B cell (primary cell): Measurements from ENCODE around the gene HNRNPU. TPM values are rescaled to one million over a fixed set of nuclear protein-coding genes. Genes with fewer than 3 reads are reported as not detected.

Experiments
- ATAC-seq: fragments of 200-7000 bp; cut with Tn5 transposase; one replicate; pipeline ENCODE4 v1.10.0; 2021; ENCODE audit warnings: low read depth, mild to moderate bottlenecking, moderate number of reproducible peaks, moderate library complexity
- CTCF ChIA-PET: fragments of 350-600 bp; sonication (Branson Sonifier 250); formaldehyde crosslinking; loops from one replicate; lab custom pipeline; 2021; ENCODE audit warnings: antibody characterized with exemption, inconsistent platforms; lab: Charles Lee
- POLR2A ChIA-PET: fragments of 350-600 bp; sonication (Branson Sonifier 250); formaldehyde crosslinking; loops from one replicate; lab custom pipeline; 2021; ENCODE audit warnings: antibody characterized with exemption; lab: Charles Lee
- DNase-seq: peaks from one replicate; pipeline ENCODE4 v3.0.0; 2013
- H2AFZ ChIP-seq: 2 replicates; pipeline ENCODE4 v1.6.1; 2012; ENCODE audit warnings: mild to moderate bottlenecking, low read depth, low read length; ENCODE audit not compliant: insufficient read depth, poor library complexity, severe bottlenecking
- H3K27ac ChIP-seq, 2 donors: 1 replicate in 1 of 2; 2 replicates in 1 of 2; pipeline ENCODE4 v1.5.1; 2012 to 2013; ENCODE audit warnings: low read length in 2 of 2, mild to moderate bottlenecking in 2 of 2, moderate library complexity in 1 of 2
- H3K27me3 ChIP-seq, 4 experiments: fragments of 200-600 bp in 1 of 4; sonication (generic) in 1 of 4; replicated peaks in 1 of 4; 1 replicate in 2 of 4; 2 replicates in 2 of 4; pipeline versions ENCODE4 v1.6.1 to v1.7.0; 2013 to 2016; ENCODE audit warnings: low read length in 3 of 4, mild to moderate bottlenecking in 2 of 4, mixed read lengths in 1 of 4, moderate library complexity in 1 of 4; ENCODE audit not compliant: insufficient read depth in 4 of 4, control insufficient read depth in 3 of 4; ENCODE audit errors: control extremely low read depth in 1 of 4
- H3K36me3 ChIP-seq, 2 experiments: replicated peaks in 1 of 2; 1 replicate in 1 of 2; 2 replicates in 1 of 2; pipeline versions ENCODE4 v1.6.1 to v1.7.1; 2013; ENCODE audit warnings: low read length in 1 of 2; ENCODE audit not compliant: insufficient read depth in 2 of 2, control insufficient read depth in 1 of 2; ENCODE audit errors: control extremely low read depth in 1 of 2, extremely low read depth in 1 of 2
- H3K4me1 ChIP-seq, 2 donors: fragments of 200-600 bp in 1 of 2; sonication (generic) in 1 of 2; 1 replicate in 1 of 2; 2 replicates in 1 of 2; pipeline versions ENCODE4 v1.5.1 to v1.6.1; 2013 to 2017; ENCODE audit warnings: low read length in 2 of 2; ENCODE audit not compliant: control insufficient read depth in 2 of 2, insufficient read depth in 2 of 2
- H3K4me2 ChIP-seq: replicated peaks from 2 replicates; pipeline ENCODE3; 2012; ENCODE audit warnings: mild to moderate bottlenecking, low read depth, low read length; ENCODE audit not compliant: poor library complexity, severe bottlenecking
- H3K4me3 ChIP-seq, 5 experiments: fragments of 200-600 bp in 1 of 5; sonication (generic) in 1 of 5; 1 replicate in 3 of 5; 2 replicates in 2 of 5; pipeline versions ENCODE4 v1.5.1 to v1.7.0; 2011 to 2016; ENCODE audit warnings: low read length in 4 of 5, mild to moderate bottlenecking in 4 of 5, low read depth in 2 of 5, control low read depth in 1 of 5, moderate library complexity in 1 of 5; ENCODE audit not compliant: insufficient read depth in 1 of 5; ENCODE audit errors: control extremely low read depth in 1 of 5, extremely low read depth in 1 of 5
- H3K79me2 ChIP-seq: fragments of 200-600 bp; sonication (generic); one replicate; pipeline ENCODE4 v1.6.0; 2016; ENCODE audit warnings: low read length; ENCODE audit not compliant: control insufficient read depth, insufficient read depth
- H3K9ac ChIP-seq: fragments of 200-600 bp; sonication (generic); 2 replicates; pipeline ENCODE4 v1.6.1; 2017; ENCODE audit warnings: mild to moderate bottlenecking, low read length, moderate library complexity
- H3K9me3 ChIP-seq, 3 donors: one replicate each; pipeline versions ENCODE4 v1.6.1 to v1.7.1; 2013; ENCODE audit warnings: low read length in 2 of 3; ENCODE audit not compliant: control insufficient read depth in 2 of 3, insufficient read depth in 1 of 3; ENCODE audit errors: control extremely low read depth in 1 of 3
- H4K20me1 ChIP-seq: 2 replicates; pipeline ENCODE4 v1.6.0; 2012; ENCODE audit warnings: mild to moderate bottlenecking, low read length; ENCODE audit not compliant: insufficient read depth, control insufficient read depth, poor library complexity, severe bottlenecking
- H3K27ac Mint-ChIP-seq: one replicate; pipeline ENCODE4 v1.8.0; 2021; ENCODE audit warnings: mixed read lengths
- H3K27me3 Mint-ChIP-seq: one replicate; pipeline ENCODE4 v1.8.0; 2021; ENCODE audit warnings: mixed read lengths
- H3K4me1 Mint-ChIP-seq: one replicate; pipeline ENCODE4 v1.8.0; 2021; ENCODE audit warnings: mixed read lengths
- H3K4me3 Mint-ChIP-seq: one replicate; pipeline ENCODE4 v1.8.0; 2021; ENCODE audit warnings: mixed read lengths
- H3K9me3 Mint-ChIP-seq: one replicate; pipeline ENCODE4 v1.8.0; 2022; ENCODE audit warnings: mixed read lengths; ENCODE audit not compliant: insufficient read depth
- EZH2 ChIP-seq: IDR thresholded peaks from 2 replicates; pipeline ENCODE4 v1.6.1; 2012; ENCODE audit warnings: borderline replicate concordance, low read depth, mild to moderate bottlenecking, moderate library complexity, low read length; ENCODE audit not compliant: insufficient read depth, poor library complexity, severe bottlenecking
- WGBS: methylation state at CpG from one replicate; pipeline ENCODE4 v1.1.5; 2013; ENCODE audit warnings: missing lambda C conversion rate; ENCODE audit not compliant: insufficient coverage; 5-methylcytosine and 5-hydroxymethylcytosine counted together
- intact Hi-C: fragments of 100-400 bp; cut with micrococcal nuclease; formaldehyde crosslinking; loops from one replicate; pipeline ENCODE4 v1.10.0; 2022
- polyA plus RNA-seq: library from polyadenylated mRNA; depleted of rRNA; stranded (reverse); fragments of >200 nt; gene quantifications from 2 replicates; pipeline ENCODE4 v1.2.3, GENCODE V29; 2012
- total RNA-seq, 2 donors: library from RNA; stranded (reverse); fragments of 120-200 nt in 1 of 2; gene quantifications; 1 replicate in 1 of 2; 2 replicates in 1 of 2; pipeline versions ENCODE4 v1.2.3 to v1.2.4, GENCODE V29; 2013 to 2022
- TF ChIP-seq, protein P1 (sequence below): fragments of 200-600 bp; IDR thresholded peaks from one replicate; pipeline ENCODE4 v1.8.0; 2022; ENCODE audit warnings: antibody characterized with exemption, mild to moderate bottlenecking

HNRNPU gene
- total and polyA plus RNA-seq, 2 donors (not counting 1 experiment from before 2014, with no cell fraction given): 95.2 to 406 TPM

DNA sequence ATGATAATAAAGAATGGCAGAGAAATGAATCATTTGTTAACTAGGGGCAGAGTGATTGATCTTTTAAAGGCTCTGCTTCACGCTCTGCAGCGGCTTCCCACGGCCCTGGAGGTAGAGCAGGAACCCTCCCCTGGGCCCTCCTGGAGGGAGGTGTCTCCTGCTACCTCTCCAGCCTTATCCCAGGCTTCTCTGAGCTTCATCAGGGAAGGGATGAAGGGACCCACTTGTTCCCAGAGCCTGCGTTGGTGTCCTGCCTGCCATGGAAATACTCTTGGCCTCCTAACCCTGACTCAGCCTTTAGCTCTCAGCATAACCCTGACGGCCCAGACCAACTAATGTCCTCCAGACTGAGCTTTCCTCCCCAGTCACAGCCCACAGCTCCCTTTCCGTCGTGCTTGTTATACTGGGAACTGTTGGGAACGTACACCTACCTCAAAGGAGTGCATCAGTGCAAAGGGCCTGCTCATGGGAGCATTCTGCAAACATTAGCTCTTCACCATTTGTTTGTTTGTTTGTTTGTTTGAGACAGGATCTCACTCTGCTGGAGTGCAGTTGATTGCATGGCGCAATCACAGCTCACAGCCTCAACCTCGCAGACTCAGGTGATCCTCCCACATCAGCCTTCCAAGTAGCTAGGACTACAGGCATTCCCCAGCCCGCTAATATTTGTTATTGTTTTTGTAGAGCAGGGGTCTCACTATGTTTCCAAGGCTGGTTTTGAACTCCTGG is 17.4 kb upstream of the HNRNPU start:
- DNase-seq (no peak), ATAC-seq (no peak)
- H3K4me3 Mint-ChIP-seq: no peak overlapping the region
- H3K4me1 Mint-ChIP-seq: peaks cover 5% of the 10 kb centered on the region
- Histone ChIP-seq H3K4me3 (no peak overlapping the region), H4K20me1 (no peaks in the 10 kb centered on the region), H3K36me3 (no peaks in the 10 kb centered on the region), H3K9ac (no peak overlapping the region), H3K27ac (no peak overlapping the region), H3K4me2 (no peak overlapping the region), H3K4me1 (peaks cover 0 to 4% of the 10 kb centered on the region in 2 donors), H3K9me3 (no peaks in the 10 kb centered on the region), H3K79me2 (no peaks in the 10 kb centered on the region), H2AFZ (no peak overlapping the region), H3K27me3 (no peaks in the 10 kb centered on the region)
- H3K9me3 Mint-ChIP-seq: no peaks in the 10 kb centered on the region
- TF ChIP-seq EZH2: no peak
- TF ChIP-seq, protein P1, sequence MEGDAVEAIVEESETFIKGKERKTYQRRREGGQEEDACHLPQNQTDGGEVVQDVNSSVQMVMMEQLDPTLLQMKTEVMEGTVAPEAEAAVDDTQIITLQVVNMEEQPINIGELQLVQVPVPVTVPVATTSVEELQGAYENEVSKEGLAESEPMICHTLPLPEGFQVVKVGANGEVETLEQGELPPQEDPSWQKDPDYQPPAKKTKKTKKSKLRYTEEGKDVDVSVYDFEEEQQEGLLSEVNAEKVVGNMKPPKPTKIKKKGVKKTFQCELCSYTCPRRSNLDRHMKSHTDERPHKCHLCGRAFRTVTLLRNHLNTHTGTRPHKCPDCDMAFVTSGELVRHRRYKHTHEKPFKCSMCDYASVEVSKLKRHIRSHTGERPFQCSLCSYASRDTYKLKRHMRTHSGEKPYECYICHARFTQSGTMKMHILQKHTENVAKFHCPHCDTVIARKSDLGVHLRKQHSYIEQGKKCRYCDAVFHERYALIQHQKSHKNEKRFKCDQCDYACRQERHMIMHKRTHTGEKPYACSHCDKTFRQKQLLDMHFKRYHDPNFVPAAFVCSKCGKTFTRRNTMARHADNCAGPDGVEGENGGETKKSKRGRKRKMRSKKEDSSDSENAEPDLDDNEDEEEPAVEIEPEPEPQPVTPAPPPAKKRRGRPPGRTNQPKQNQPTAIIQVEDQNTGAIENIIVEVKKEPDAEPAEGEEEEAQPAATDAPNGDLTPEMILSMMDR: no peak
- ChIA-PET POLR2A (no interaction called here), CTCF (no interaction called here)
- intact Hi-C loops: no loop called here
- peaks cover 13% of the 10 kb centered on the region for H3K27me3 Mint-ChIP-seq
- WGBS: 87% methylated on average over 8 of the region's 11 CpGs
- no peak overlapping the region for H3K27ac Mint-ChIP-seq

DNA sequence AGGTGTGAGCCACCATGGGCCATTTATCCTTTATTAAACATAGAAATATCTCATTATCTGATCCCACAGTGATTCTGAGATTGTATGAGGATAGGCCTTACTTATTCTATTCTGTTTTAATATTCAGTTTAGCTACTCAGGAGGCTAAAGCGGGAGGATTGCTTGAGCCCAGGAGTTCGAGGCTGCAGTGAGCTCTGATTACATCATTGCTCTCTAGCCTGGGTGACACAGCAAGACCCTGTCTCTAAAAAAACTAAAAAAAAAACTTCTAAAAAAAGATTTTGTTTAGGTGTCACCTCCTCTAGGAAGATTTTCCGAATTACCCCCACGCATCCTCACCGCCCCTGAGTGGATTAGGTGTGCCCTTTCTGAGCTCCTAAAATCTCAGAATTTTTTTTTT is 14.3 kb upstream of the HNRNPU start:
- Mint-ChIP-seq H3K4me1 (peaks cover 5% of the 10 kb centered on the region), H3K27ac (no peak overlapping the region), H3K9me3 (no peaks in the 10 kb centered on the region), H3K4me3 (no peak overlapping the region), H3K27me3 (peaks cover 10% of the 10 kb centered on the region)
- intact Hi-C loops: no loop called here
- WGBS: 100% methylated on average over 2 of the region's 5 CpGs
- Histone ChIP-seq H3K4me3 (no peak overlapping the region), H3K79me2 (no peaks in the 10 kb centered on the region), H4K20me1 (no peaks in the 10 kb centered on the region), H3K9me3 (no peaks in the 10 kb centered on the region), H3K27ac (no peak overlapping the region), H3K36me3 (no peaks in the 10 kb centered on the region), H3K4me2 (no peak overlapping the region), H3K4me1 (peaks cover 0 to 4% of the 10 kb centered on the region in 2 donors), H3K9ac (no peak overlapping the region), H3K27me3 (no peaks in the 10 kb centered on the region), H2AFZ (no peak overlapping the region)
- no peak for TF ChIP-seq EZH2
- TF ChIP-seq, protein P1: no peak
- ATAC-seq: no peak
- ChIA-PET CTCF (no interaction called here), POLR2A (interaction anchor here (0.6 kb wide), 2 partner anchors 11 to 183 kb away, joined by 3 to 22 read pairs; no protein-coding TSS in a partner anchor)
- DNase-seq: no peak
